Measurements from ENCODE around the gene FCGR2B.
"Not testable (repeated sequence)": the region's sequence is repeated elsewhere in the genome, so short reads cannot be mapped to it uniquely, and the experiment has no call there.

FCGR2B gene

DNA sequence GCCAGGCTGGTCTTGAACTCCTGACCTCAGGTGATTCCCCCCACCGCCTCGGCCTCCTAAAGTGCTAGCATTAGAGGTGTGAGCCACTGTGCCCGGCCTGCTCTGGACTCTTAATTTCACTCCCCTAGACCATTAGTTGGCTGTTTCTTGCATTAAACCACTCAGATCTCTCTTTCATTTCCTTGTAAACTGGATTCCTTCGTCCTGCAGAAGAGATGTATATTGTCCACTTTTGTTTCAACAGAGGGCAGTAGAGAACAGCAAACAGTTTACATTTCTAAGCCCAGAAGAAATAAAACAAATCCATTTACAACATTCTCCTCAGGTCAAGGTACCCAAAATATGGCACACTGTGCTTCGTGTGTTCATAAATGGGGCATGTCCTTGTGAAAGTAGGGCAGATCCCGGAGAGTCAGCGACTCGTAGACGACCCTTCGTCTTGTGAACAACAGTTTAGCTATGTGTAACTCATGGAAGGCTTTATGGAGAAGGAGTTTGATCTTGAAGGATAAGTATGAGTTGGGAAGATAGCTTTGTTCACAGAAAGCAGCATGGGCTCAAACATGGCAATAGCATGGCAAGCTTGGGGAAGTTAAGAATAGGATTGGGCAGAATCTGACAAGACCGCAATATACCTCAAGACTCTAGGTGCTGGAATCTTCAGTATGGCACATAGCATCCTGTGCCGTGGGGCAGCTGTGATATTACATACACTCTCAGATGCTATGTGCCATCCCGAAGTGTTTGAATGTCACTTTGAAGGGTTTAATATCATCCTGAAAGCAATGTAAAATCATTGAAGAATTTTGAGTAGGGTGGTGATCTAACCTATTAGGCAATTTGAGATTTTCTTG lies 15.2 kb upstream of the FCGR2B start:
- not testable (repeated sequence) for DNase-seq

DNA sequence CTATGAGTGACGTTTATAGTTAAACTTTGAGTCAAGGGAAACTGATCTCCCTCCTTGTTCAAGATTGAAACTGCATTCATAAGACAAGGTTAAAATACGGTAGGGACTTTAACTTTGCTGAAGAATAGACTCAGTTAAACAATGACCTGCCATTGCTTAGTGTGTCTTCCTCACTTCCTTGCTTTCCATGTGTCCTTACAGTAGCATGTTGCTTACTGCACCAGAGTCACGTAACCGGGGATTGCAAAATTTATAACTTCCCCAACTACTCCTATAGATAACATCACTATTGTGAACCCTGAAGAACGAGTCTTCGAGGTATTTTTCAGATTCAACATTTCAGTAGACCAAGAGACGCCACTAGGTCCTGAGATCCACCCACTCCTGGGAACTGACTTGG lies 9.4 kb upstream of the FCGR2B start:
- not testable (repeated sequence) for DNase-seq

DNA sequence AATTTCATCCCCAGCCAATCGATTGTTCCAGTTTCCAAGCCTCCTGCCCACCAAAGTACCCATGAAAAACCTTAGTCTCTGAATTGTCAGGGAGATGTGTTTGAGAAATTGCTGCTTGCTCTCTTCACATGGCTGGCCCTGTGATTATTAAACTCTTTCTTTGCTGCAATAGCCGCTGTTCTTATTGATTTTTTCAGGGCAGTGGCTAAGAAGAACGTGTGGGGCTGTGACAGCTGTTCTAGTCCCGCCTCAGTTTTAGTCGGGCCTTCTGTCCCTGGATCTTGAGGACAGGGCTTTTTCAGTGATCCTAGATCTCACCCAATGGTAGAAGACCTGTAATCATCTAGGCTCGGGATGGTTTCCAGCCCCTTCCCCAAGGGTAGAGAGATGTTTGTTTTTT lies 9.0 kb upstream of the FCGR2B start:
- DNase-seq: not testable (repeated sequence)

DNA sequence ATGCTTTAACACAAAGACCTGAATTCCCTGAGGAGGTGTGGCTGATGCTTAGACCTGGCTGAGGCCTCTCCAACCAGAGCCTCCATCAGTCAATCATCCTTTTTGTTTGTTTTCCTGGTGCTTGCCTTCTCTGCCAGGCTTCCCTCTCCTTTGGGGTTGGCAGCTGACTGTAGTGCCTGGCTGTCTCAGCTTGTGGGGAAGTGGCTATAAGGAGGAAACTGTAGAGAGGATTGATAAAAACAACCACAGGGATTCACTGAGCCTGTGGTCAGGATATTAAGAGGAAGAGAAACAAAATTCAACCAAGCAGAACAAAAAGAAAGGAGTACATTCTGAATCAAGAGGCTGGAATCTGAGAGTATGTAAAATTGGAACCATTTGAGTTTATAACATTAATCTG lies 4.4 kb upstream of the FCGR2B start:
- DNase-seq: not testable (repeated sequence)

DNA sequence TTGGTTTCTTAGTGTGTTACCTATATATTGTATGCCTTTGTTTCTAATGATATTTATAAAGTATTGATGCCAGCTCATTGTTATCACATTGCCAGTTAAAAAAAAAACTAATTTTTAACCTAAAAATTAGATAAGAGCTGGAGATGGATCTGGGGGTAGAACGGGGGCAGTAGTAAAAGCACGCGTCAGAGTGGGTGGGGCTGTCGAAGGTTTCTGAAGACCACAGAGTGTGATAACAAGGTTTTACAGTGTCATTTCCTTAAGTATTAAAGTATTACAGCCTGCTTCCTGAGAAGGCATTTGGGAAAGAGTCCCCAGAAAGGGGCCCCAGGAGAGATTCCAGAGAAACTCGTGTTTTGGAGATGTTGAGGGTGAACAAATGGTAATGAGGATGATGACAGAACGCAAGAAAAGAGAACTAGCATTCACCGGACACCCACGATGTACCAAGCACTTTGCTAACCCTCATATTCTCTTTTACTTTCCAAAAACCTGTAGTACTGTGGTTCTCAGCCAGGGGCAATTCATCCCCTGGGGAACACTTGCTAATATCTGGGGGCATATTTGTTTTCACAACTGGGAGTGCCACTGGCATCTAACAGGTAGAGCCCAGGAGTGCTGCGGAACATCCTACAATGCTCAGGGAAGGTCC lies 1.2 kb upstream of the FCGR2B start:
- DNase-seq: not testable (repeated sequence)

DNA sequence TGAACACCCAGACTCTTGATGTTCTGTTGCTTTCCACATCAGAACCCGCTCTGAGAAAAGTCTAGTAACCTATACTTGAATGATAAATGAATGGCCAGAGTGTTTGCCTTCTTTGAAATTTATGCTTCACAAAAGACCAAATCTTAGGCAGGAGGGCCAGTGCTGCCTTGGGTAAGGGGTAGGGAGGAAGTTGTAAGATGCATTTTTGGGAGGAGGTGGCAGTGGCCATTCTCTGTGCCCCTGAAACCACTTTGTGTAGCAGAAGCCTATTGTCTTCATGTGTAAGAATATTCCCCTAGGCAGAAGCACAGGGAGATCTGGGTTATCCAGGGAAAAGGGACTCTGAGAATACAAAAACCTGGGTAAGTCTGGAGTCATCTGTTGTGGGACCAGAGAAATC lies 626 bp downstream of the FCGR2B start:
- DNase-seq: not testable (repeated sequence)

DNA sequence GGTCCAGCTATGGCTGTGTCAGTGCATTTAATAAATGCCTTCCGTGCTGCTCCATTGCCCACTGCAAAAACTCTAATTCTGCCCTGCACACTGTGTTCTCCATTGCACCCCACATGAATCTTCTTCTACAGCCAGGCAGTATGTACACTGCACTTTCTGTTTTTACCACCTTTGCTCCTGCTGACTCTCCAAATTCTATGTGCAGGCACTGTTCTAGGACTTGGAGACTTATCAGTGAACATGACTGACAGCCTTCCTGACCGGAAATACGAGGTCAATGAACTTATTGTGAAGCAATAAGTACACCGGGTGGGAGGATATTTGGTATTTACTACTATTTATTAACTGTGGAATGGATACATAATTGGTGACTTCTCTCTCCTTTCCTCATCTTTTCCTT lies 1.7 kb downstream of the FCGR2B start:
- not testable (repeated sequence) for DNase-seq

DNA sequence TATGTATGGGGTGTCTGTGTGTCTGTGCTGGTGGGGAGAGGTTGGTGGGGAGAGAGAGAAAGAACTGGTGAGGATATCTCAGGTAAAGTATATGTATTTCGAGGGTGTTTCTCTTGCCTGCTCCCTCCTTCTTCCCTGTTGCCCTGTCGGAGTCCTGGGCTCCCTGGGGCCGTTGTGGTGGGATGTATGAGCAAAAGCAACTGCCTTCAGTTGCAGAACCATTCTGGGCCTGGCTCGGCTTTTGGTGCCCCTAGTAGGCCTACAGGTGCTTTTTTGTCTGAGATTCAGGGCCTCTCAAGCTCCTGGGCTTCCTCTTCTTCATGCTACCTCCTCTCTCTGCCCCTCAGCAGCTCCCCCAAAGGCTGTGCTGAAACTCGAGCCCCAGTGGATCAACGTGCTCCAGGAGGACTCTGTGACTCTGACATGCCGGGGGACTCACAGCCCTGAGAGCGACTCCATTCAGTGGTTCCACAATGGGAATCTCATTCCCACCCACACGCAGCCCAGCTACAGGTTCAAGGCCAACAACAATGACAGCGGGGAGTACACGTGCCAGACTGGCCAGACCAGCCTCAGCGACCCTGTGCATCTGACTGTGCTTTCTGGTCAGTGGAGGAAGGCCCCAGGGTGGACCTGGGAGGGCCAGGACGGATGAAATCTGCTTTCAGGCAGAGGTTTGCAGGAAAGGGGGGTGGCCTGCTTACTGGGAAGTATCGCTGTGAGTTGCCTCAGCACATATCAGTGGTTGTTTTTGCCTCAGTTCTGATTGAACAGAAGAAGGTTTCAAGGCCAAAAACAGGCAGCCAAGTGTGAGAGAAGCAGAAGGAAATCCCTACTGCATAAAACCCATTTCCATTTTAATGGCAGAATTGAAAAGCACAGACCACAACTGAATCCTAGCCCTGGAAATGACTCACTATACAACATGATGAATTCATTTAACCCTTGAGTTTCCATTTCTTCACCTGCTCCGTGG lies 8.4 kb downstream of the FCGR2B start:
- DNase-seq: not testable (repeated sequence)

DNA sequence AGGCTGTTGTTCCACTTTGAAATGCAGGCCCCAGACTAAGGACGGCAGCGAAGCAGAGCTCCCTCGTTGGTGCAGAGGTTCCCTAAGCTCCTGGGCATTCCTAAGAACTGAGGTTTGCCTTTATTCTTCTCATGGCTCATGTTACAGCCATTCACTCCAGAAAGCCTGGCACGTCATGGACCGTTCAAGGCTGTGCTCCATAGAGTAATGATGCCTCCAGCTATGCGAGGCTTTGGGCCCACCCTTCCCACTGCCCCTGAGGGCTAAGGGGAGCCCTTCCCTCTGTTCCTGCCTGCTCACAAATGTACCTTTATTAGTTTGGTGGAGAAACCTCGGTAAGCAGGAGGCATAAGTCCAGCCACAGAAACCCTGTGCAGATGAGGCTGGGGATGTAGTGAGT lies 10.5 kb downstream of the FCGR2B start:
- not testable (repeated sequence) for DNase-seq

DNA sequence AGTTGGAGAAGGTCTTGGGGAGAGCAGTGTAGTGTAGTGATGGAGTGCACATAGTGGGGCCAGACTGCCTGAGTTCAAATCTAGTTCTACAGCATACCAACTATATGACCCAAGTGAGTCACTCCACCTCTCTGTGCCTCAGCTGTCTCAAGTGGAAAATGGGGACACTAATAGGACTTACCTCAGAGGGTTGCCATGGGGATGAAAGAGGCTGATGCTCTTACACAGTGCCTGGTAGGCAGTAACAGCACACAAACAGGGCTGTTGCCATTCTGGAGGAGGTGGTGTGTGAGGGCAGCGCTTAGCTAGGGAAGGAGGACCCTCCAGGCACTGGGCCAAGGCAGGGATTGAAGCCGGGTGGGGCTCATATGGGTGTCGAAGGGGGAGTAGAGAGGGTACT lies 11.5 kb downstream of the FCGR2B start:
- not testable (repeated sequence) for DNase-seq

DNA sequence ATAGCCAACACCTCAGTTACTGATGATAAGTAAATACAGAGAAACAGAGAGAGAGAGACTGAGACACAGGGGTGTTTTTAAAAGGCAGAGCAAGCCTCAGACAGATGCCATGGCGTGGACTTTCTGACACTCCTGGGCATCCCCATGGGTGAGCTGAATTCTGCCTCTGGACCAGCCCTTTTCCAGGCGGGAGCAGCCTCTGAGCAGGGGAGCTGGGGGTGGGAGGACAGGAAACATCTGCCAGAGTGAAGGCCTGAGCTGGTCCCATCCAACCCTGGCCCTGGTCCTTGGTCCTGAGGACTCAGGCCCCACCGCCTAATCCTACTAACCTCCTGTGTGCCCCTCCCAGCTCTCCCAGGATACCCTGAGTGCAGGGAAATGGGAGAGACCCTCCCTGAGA lies 12.0 kb downstream of the FCGR2B start:
- DNase-seq: not testable (repeated sequence)

DNA sequence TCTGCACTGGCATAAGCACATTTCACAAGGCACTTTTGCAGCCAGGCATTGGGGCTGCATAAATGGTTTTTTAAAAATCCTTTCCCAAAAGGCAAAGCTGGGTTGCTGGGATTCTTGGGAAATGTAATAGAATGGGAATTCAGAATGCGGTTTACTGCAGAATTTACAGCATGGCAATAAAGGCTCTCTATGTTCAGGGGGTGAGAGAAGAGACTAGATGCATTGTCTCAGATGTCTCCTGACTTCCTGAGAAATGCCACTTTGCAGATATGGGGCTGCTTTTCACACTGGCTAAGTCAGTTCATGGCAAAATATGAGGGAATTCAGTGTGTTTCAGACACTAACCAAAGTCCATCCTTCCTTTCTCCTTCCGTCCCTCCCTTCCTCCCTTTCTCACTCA lies 13.5 kb downstream of the FCGR2B start:
- DNase-seq: no peak

DNA sequence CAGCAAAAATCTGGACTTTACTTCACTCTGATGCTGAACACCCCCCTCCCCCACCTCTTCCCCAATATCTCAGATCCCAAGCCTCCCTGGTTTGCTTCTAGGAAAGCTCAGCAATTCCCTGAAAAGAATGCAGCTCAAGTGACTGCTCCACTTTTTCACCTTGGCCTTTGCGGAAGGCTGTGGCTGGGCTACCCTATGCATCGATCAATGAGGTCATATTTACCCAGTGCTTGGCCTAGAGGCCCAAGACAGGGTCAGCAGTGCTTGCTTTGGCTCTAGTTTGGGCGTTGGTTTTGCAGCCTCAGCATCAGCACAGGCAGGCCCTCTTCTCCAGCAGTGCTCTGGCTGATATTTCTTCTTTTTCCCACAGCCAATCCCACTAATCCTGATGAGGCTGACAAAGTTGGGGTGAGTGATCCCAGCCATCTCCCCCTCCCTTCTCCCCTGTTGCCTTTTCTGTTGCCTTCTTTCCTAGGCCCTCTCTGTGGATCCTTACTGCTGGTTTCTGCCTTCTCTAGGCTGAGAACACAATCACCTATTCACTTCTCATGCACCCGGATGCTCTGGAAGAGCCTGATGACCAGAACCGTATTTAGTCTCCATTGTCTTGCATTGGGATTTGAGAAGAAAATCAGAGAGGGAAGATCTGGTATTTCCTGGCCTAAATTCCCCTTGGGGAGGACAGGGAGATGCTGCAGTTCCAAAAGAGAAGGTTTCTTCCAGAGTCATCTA lies 14.2 kb downstream of the FCGR2B start:
- no peak for DNase-seq

DNA sequence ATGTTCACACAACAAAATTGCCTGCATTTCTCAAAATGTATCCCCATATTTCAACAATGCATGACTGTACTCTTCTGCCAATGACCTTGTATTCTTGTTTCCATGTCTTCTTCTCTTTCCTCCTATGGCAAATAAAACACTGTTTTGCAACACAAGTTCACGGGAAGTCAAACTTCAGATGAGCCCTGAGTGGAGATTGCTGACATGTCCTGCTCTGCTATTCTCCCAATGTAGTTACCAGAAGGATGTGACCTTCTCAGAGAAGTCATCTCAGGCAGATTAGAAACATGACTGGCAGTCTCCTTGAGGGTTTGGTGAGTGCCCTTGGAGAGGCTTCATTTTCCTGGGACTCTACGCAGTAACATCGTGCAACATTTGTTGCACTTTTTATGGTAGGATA lies 15.6 kb downstream of the FCGR2B start:
- no peak for DNase-seq

DNA sequence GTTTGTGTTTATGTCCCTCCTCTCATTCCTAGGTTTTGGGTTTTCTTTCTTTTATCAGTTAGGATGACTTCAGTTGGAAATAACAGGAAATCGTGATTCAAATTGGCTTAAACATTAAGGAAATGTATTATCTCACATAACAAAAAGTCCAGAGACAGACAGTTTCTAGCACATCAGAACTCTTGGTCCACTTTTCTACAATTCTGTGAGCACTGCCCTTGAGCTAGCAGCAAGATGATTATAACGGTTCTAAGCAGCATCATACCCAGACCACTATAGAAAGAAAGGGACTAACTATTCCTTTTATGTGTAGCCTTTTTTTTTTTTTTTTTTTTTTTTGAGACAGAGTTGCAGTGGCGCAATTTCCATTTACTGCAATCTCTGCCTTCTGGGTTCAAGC lies 18.9 kb downstream of the FCGR2B start:
- DNase-seq: no peak

DNA sequence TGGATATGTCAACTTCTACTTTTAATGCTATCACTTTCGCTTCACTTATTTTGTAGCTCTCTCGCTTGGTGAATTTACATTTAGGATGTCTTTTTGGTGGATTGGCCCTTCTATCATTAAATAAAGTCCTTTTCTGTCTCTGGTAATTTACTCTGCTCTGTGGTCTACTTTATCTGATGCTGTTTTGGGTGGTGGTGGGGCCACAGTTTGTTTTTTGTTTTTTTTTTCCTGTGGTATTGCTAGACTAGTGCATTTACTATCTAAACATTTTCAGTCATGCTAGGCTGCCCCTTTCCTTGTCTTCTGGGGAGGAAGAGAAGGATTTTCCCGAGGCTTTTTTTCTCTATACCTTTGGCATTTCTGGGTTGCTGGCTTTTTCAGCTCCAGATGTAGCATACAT lies 26.0 kb downstream of the FCGR2B start:
- DNase-seq: no peak

DNA sequence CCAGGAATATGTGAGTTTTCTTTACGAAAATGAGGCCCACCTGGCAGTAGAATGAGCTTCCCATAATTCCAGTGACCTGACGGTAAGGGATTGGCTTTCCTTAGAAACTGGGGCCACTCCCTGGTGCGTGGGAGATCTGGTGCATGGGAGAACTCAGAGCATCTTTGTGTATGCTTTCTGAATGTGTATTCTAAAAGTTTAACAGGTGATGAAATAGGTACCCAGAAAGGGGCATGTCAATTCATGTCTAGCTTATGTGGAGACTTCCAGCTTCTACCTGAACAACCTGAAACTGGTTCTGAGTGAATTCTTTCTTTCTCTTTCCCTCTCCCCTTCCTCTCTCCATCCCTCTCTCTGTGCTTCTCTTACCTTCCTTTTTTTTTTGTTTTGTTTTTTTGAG lies 28.9 kb downstream of the FCGR2B start:
- DNase-seq: no peak

DNA sequence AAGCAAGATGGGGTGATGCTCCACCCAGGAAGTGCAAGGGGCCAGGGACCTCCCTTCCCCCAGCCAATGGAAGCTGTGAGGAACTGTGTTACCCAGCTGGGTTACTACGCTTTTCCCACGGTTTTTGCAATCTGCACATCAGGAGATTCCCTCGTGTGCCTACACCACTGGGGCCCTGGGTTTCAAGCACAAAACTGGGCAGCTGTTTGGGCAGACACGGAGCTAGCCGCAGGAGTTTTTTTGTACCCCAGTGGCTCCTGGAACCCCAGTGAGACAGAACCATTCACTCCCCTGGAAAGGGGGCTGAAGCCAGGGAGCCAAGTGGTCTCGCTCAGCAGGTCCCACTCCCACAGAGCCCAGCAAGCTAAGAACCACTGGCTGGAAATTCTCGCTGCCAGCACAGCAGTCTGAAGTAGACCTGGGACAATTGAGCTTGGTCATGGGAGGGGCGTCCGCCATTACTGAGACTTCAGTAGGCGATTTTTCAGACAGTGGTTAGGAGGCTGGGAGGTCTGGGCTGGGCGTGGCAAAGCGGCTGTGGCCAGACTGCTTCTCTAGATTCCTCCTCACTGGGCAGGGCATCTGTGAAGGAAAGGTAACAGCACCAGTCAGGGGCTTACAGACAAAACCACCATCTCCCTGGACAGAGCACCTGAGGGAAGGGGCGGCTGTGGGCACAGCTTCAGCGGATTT lies 30.2 kb downstream of the FCGR2B start:
- not testable (repeated sequence) for DNase-seq

DNA sequence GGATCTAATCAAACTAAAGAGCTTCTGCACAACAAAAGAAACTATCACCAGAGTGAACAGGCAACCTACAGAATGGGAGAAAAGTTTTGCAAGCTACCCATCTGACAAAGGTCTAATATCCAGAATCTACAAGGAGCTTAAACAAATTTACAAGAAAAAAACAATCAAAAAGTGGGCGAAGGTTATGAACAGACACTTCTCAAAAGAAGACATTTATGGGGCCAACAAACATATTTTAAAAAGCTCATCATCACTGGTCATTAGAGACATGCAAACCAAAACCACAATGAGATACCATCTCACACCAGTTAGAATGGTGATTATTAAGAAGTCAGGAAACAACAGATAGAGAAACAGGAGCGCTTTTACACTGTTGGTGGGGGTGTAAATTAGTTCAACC lies 35.4 kb downstream of the FCGR2B start:
- DNase-seq: not testable (repeated sequence)

DNA sequence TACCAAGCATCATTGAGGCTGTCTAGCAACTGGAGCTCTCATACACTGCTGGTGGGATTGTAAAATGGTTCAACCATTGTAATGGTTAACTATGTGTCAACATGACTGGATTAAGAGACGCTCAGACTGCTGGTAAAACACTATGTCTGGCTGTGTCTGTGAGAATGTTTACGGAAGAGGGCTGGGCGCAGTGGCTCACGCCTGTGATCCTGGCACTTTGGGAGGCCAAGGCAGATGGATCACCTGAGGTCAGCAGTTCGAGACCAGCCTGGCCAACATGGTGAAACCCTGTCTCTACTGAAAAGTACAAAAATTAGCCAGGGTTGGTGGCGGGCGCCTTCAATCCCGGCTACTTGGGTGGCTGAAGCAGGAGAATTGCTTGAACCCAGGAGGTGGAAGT lies 39.3 kb downstream of the FCGR2B start:
- no peak for DNase-seq

DNA sequence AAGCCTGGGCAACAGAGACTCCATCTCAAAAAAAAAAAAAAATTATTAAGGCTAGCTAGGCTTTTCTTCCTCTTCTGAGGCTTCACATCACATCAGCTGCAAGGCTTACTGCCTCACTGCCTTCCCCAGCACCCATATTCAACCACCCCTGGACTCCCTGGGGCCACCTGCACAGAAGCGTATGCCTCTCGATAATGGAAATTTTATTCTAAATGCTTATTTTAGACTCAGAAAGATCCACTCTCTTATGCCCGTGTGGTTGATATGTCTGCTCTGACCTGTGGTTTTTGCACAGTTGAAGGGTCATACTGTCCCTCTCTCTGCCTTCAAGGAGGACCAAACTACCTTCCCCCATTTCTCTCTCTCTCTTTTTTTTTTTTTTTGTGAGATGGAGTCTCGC lies 42.6 kb downstream of the FCGR2B start:
- no peak for DNase-seq

DNA sequence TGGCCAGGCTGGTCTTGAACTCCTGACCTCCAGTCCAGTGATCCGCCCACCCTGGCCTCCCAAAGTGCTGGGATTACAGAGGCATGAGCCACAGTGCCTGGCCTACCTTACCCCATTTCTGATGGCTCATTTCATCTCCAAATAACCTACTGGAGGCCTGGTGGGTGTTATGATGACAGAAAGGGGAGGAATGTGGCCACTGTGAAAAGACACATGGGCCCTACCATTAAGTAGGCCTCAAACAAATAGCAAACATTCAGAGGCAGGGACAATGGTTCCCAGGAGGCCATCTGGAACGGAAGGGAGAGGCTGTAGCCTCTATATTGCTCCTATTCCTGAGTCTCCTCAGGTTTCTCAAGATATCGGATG lies 43.2 kb downstream of the FCGR2B start:
- no peak for DNase-seq
